Transverse colon (tissue), 4 donors: Measurements from ENCODE around the gene ABCC12. TPM values are rescaled to one million over a fixed set of nuclear protein-coding genes. Genes with fewer than 3 reads are reported as not detected.
"Not testable (repeated sequence)": the region's sequence is repeated elsewhere in the genome, so short reads cannot be mapped to it uniquely, and the experiment has no call there.

ENCODE experiments used
- DNase-seq: peaks from one replicate; pipeline ENCODE4 v3.0.0-alpha.2; 2019
- H3K27ac ChIP-seq, 4 donors: fragments of 200-600 bp; sonication (generic); 2 replicates each; pipeline ENCODE4 v1.5.1; 2016 to 2018; ENCODE audit warnings: inconsistent platforms in 4 of 4
- H3K27me3 ChIP-seq: fragments of 200-600 bp; sonication (generic); 2 replicates; pipeline ENCODE4 v1.5.1; 2017; ENCODE audit warnings: inconsistent platforms
- H3K36me3 ChIP-seq, 4 donors: fragments of 200-600 bp; sonication (generic); 2 replicates each; pipeline ENCODE4 v1.5.1; 2017 to 2019; ENCODE audit warnings: inconsistent platforms in 4 of 4
- H3K4me1 ChIP-seq, 4 donors: fragments of 200-600 bp; sonication (generic); 2 replicates each; pipeline ENCODE4 v1.5.1; 2017 to 2020; ENCODE audit warnings: inconsistent platforms in 4 of 4
- H3K4me3 ChIP-seq, 4 donors: fragments of 200-600 bp; sonication (generic); 1 replicate in 1 of 4; 2 replicates in 3 of 4; pipeline versions ENCODE4 v1.5.1 to v1.6.1; 2017 to 2019; ENCODE audit warnings: inconsistent platforms in 4 of 4
- H3K9me3 ChIP-seq, 2 donors: fragments of 200-600 bp; sonication (generic); 2 replicates each; pipeline ENCODE4 v1.5.1; 2017 to 2019; ENCODE audit warnings: inconsistent platforms in 2 of 2
- CTCF ChIP-seq, 5 experiments: fragments of 200-600 bp in 3 of 5; fragments of 450-650 bp in 2 of 5; sonication (generic) in 3 of 5; IDR thresholded peaks; 1 replicate in 2 of 5; 2 replicates in 3 of 5; pipeline ENCODE4 v1.5.1; 2016 to 2017; ENCODE audit warnings: antibody characterized with exemption in 5 of 5, inconsistent platforms in 3 of 5, mild to moderate bottlenecking in 2 of 5, moderate library complexity in 1 of 5
- EP300 ChIP-seq: sonication (generic); formaldehyde crosslinking; IDR thresholded peaks from one replicate; pipeline ENCODE4 v1.6.1; 2017; ENCODE audit warnings: antibody characterized with exemption, low read depth
- POLR2A ChIP-seq: fragments of 450-650 bp; IDR thresholded peaks from one replicate; pipeline ENCODE4 v1.6.1; 2016; ENCODE audit warnings: antibody characterized with exemption, mild to moderate bottlenecking, moderate library complexity
- POLR2AphosphoS5 ChIP-seq, 3 donors: sonication (generic); formaldehyde crosslinking; IDR thresholded peaks; one replicate each; pipeline ENCODE4 v1.6.1; 2016; ENCODE audit warnings: antibody characterized with exemption in 3 of 3
- WGBS, 2 donors: methylation state at CpG; one replicate each; pipeline ENCODE4 v1.1.5; 2018; ENCODE audit warnings: low coverage in 1 of 2; 5-methylcytosine and 5-hydroxymethylcytosine counted together
- in situ Hi-C, 4 donors: fragments of 200-750 bp; cut with MboI; loops; one replicate each; pipeline versions ENCODE4 v1.15.0 to v1.15.1; 2017; ENCODE audit warnings: low sequenced_read_pairs in 3 of 4, low pct_ligation_motif_present in 1 of 4, low pct_unique_long_range_greater_than_20kb in 1 of 4
- intact Hi-C: fragments of 100-400 bp; cut with DNase I; formaldehyde crosslinking; loops from one replicate; pipeline ENCODE4 v1.15.1; 2023; ENCODE audit warnings: low total_unique reads
- total RNA-seq, 4 donors: library from RNA; depleted of rRNA; stranded (reverse); fragments of >200 nt; gene quantifications; one replicate each; pipeline ENCODE4 v1.1.0, GENCODE V29; 2016

The ABCC12 gene
- total RNA-seq, 4 donors from 2014 or later = not detected

- intact Hi-C loops = no loop called here
- no peak for TF ChIP-seq CTCF (IDR thresholded peaks at IDR 0.05)
- no peak for TF ChIP-seq POLR2AphosphoS5 (IDR thresholded peaks at IDR 0.05)
- no peaks in the 10 kb centered on the region for H3K9me3 ChIP-seq
- no peaks in the 10 kb centered on the region for H3K4me1 ChIP-seq
- WGBS, 2 donors = 79 to 85% methylated on average over 4 to 6 of the region's 6 CpGs
- H3K27me3 ChIP-seq = no peaks in the 10 kb centered on the region
- H3K36me3 ChIP-seq = no peaks in the 10 kb centered on the region
- no peak for DNase-seq
- no peak overlapping the region for H3K4me3 ChIP-seq
- no peak overlapping the region for H3K27ac ChIP-seq
- in situ Hi-C loops = no loop called here
Measured at GRCh38 chr16:48188449-48189102, 32.8 kb upstream of the ABCC12 start.

- intact Hi-C loops = no loop called here
- Histone ChIP-seq H3K27me3 (no peaks in the 10 kb centered on the region), H3K27ac (no peak overlapping the region), H3K4me1 (no peaks in the 10 kb centered on the region), H3K36me3 (no peaks in the 10 kb centered on the region), H3K4me3 (no peak overlapping the region), H3K9me3 (no peaks in the 10 kb centered on the region)
- no peak for DNase-seq
- WGBS, 2 donors = 71 to 80% methylated on average over 1 to 4 of the region's 4 CpGs
- in situ Hi-C loops = no loop called here
- TF ChIP-seq POLR2A = no peak
- TF ChIP-seq POLR2AphosphoS5 (IDR thresholded peaks at IDR 0.05) = no peak
- no peak for TF ChIP-seq EP300
- TF ChIP-seq CTCF (IDR thresholded peaks at IDR 0.05) = no peak
Measured at GRCh38 chr16:48187779-48188178, 32.0 kb upstream of the ABCC12 start.

GRCh38 chr16:48184681-48185080 lies 28.9 kb upstream of the ABCC12 start:
- DNase-seq = no peak
- H3K4me3 ChIP-seq = no peak overlapping the region
- 84% methylated on average over 6 of the region's 6 CpGs; no CpG with 5 or more reads in 1 of the 2 donors for WGBS, 2 donors
- TF ChIP-seq CTCF (IDR thresholded peaks at IDR 0.05) (no peak), POLR2AphosphoS5 (IDR thresholded peaks at IDR 0.05) (no peak)
- no peaks in the 10 kb centered on the region for H3K27me3 ChIP-seq
- no peaks in the 10 kb centered on the region for H3K4me1 ChIP-seq
- no peak overlapping the region for H3K27ac ChIP-seq
- intact Hi-C loops = no loop called here
- in situ Hi-C loops = no loop called here
- no peaks in the 10 kb centered on the region for H3K9me3 ChIP-seq
- H3K36me3 ChIP-seq = no peaks in the 10 kb centered on the region

DNA sequence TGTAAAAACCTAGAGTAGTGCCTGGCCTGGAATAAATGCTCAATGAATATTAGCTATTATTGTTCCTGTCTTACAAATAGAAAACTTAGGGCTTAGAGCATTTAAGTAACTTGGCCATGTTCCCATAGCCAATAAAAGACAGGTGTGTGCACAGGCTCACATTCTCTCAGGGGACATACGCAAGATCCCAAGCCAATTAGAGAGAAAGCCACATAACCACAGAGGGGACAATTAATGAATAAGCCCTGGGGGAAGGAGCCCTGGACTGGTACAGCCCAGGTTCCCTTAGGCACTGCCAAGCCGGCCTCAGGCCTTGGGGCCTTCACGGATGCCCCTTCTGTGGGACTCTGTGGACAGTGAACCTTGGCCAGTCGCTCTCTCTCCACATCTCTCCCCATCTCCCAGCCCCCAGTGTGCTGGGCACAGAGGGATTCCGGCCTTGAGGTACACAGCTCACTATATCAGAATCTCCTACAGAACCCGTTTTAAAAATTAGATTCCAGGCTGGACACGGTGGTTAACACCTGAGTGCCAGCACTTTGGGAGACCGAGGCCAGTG lies 27.3 kb upstream of the ABCC12 start:
- TF ChIP-seq POLR2A (no peak), CTCF (IDR thresholded peaks at IDR 0.05) (no peak), POLR2AphosphoS5 (IDR thresholded peaks at IDR 0.05) (no peak), EP300 (no peak)
- in situ Hi-C loops = no loop called here
- H3K9me3 ChIP-seq = no peaks in the 10 kb centered on the region
- H3K36me3 ChIP-seq = no peaks in the 10 kb centered on the region
- 40 to 72% methylated on average over 1 to 8 of the region's 8 CpGs for WGBS, 2 donors
- DNase-seq = no peak
- H3K27ac ChIP-seq = no peak overlapping the region
- no peaks in the 10 kb centered on the region for H3K27me3 ChIP-seq
- H3K4me1 ChIP-seq = no peaks in the 10 kb centered on the region
- H3K4me3 ChIP-seq = no peak overlapping the region
- intact Hi-C loops = no loop called here

DNA sequence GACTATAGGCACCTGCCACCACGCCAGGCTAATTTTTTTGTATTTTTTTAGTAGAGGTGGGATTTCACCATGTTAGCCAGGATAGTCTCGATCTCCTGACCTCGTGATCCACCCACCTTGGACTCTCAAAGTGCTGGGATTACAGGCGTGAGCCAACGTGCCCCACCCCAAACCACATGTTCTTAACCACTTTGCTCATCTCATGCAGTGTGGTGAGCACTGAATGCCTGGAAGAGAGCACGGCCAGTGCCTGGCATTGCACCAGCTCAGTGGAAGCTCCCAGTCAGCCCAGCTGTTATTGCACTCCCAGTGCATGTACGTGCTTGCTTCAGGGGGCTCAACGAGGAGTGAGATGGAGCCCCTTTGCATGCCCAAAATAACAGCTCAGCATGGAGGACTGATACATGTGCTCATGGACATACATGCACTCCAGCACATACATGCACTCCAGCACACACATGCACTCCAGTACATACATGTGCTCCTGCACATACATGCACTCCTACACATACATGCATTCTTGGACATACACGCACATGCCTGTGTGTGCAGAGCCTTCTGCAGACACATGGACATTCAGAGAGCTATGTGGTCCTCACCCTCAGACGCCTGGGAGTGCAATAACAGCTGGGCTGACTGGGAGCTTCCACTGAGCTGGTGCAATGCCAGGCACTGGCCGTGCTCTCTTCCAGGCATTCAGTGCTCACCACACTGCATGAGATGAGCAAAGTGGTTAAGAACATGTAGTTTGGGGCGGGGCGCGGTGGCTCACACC lies 26.1 kb upstream of the ABCC12 start:
- H3K27ac ChIP-seq, H3K4me3 ChIP-seq, DNase-seq, H3K4me1 ChIP-seq, H3K9me3 ChIP-seq, intact Hi-C loops, H3K27me3 ChIP-seq, H3K36me3 ChIP-seq, in situ Hi-C loops: not testable (repeated sequence)
- 37 to 54% methylated on average over 3 to 14 of the region's 14 CpGs for WGBS, 2 donors
